Smooth muscle cell (in vitro differentiated cells): Measurements from ENCODE around the gene ARHGAP21. TPM values are rescaled to one million over a fixed set of nuclear protein-coding genes. Genes with fewer than 3 reads are reported as not detected.

Source experiments
- DNase-seq: peaks from one replicate; lab custom pipeline; 2025; ENCODE audit not compliant: unreplicated experiment; lab: John Stamatoyannopoulos, UW
- H2AFZ ChIP-seq: fragments of 200-600 bp; sonication (generic); 2 replicates; pipeline ENCODE4 v1.6.0; 2016; ENCODE audit warnings: antibody characterized with exemption, low read depth, mild to moderate bottlenecking
- H3F3A ChIP-seq: fragments of 200-600 bp; sonication (generic); 2 replicates; pipeline ENCODE4 v1.6.0; 2017; ENCODE audit warnings: antibody characterized with exemption, low read depth
- H3K27ac ChIP-seq: fragments of 200-600 bp; sonication (generic); 2 replicates; pipeline ENCODE4 v1.5.1; 2016; ENCODE audit warnings: low read depth, mild to moderate bottlenecking
- H3K27me3 ChIP-seq: fragments of 200-600 bp; sonication (generic); 2 replicates; pipeline ENCODE4 v1.6.1; 2016; ENCODE audit warnings: low read depth, mild to moderate bottlenecking
- H3K36me3 ChIP-seq: fragments of 200-600 bp; sonication (generic); 2 replicates; pipeline ENCODE4 v1.5.1; 2016; ENCODE audit warnings: low read depth
- H3K4me1 ChIP-seq: fragments of 200-600 bp; sonication (generic); 2 replicates; pipeline ENCODE4 v1.5.1; 2016; ENCODE audit warnings: low read depth
- H3K4me2 ChIP-seq: fragments of 200-600 bp; sonication (generic); 2 replicates; pipeline ENCODE4 v1.6.0; 2016; ENCODE audit warnings: mild to moderate bottlenecking
- H3K4me3 ChIP-seq: fragments of 200-600 bp; sonication (generic); 2 replicates; pipeline ENCODE4 v1.5.1; 2016; ENCODE audit warnings: mild to moderate bottlenecking
- H3K79me2 ChIP-seq: fragments of 200-600 bp; sonication (generic); 2 replicates; pipeline ENCODE4 v1.6.0; 2016; ENCODE audit warnings: low read depth, mild to moderate bottlenecking
- H3K9ac ChIP-seq: fragments of 200-600 bp; sonication (generic); 2 replicates; pipeline ENCODE4 v1.6.0; 2016; ENCODE audit warnings: low read depth
- H3K9me3 ChIP-seq: fragments of 200-600 bp; sonication (generic); replicated peaks from 2 replicates; pipeline ENCODE4 v1.5.1; 2016; ENCODE audit warnings: low read depth
- H4K20me1 ChIP-seq: fragments of 200-600 bp; sonication (generic); 2 replicates; pipeline ENCODE4 v1.6.0; 2016; ENCODE audit warnings: low read depth
- WGBS: methylation state at CpG from one replicate; pipeline ENCODE4 v1.1.7; 2016; ENCODE audit warnings: low lambda C conversion rate; 5-methylcytosine and 5-hydroxymethylcytosine counted together
- polyA plus RNA-seq: library from polyadenylated mRNA; unstranded; fragments of >200 nt; fragmentation: Nextera tagmentation; extraction: Ambion mirVana; gene quantifications from 2 replicates; pipeline ENCODE4 v1.2.1, GENCODE V29; 2016
- total RNA-seq: library from RNA; depleted of rRNA; stranded (reverse); fragments of >200 nt; gene quantifications from 2 replicates; pipeline ENCODE4 v1.2.3, GENCODE V29; 2014
- TF ChIP-seq, protein P1 (sequence below): fragments of 200-600 bp; sonication (generic); IDR thresholded peaks from 2 replicates; pipeline ENCODE4 v1.5.1; 2017; ENCODE audit warnings: borderline replicate concordance, mild to moderate bottlenecking, antibody characterized with exemption; ENCODE audit not compliant: insufficient read depth, poor library complexity, severe bottlenecking

ARHGAP21 gene
- total and polyA plus RNA-seq, 2 experiments from 2014 or later: 8.9 to 59.1 TPM

DNA sequence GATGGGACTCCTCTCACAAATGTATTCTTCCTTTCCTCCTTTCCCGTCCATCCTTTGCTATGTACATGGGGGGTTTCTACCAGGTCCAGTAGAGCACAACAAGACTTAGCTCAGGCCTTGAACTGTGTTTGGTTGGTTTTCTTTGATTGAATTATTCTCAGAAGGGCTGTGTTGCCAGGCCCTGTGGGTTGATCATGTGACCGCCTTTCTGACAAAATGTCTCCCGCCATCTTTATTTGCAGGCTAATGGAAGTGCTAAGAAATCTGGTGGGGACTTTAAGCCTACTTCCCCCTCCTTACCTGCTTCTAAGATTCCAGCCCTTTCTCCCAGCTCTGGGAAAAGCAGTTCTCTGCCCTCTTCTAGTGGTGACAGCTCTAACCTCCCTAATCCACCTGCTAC is 178.1 kb downstream of the ARHGAP21 start:
- Histone ChIP-seq H3F3A (peaks cover 21% of the 10 kb centered on the region), H3K9ac (no peak overlapping the region), H3K27ac (no peak overlapping the region), H4K20me1 (peaks cover 11% of the 10 kb centered on the region), H3K4me1 (no peaks in the 10 kb centered on the region), H3K27me3 (no peaks in the 10 kb centered on the region), H3K4me3 (no peak overlapping the region), H3K4me2 (no peak overlapping the region), H3K9me3 (no peaks in the 10 kb centered on the region), H3K79me2 (no peaks in the 10 kb centered on the region), H2AFZ (no peak overlapping the region), H3K36me3 (peaks cover 14% of the 10 kb centered on the region)
- DNase-seq: no peak
- TF ChIP-seq, protein P1, sequence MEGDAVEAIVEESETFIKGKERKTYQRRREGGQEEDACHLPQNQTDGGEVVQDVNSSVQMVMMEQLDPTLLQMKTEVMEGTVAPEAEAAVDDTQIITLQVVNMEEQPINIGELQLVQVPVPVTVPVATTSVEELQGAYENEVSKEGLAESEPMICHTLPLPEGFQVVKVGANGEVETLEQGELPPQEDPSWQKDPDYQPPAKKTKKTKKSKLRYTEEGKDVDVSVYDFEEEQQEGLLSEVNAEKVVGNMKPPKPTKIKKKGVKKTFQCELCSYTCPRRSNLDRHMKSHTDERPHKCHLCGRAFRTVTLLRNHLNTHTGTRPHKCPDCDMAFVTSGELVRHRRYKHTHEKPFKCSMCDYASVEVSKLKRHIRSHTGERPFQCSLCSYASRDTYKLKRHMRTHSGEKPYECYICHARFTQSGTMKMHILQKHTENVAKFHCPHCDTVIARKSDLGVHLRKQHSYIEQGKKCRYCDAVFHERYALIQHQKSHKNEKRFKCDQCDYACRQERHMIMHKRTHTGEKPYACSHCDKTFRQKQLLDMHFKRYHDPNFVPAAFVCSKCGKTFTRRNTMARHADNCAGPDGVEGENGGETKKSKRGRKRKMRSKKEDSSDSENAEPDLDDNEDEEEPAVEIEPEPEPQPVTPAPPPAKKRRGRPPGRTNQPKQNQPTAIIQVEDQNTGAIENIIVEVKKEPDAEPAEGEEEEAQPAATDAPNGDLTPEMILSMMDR: no peak
- 97% methylated on average over 3 of the region's 3 CpGs for WGBS

- peaks cover 21% of the 10 kb centered on the region for H3F3A ChIP-seq
- 94% methylated on average over 10 of the region's 10 CpGs for WGBS
- peaks cover 15% of the 10 kb centered on the region for H4K20me1 ChIP-seq
- DNase-seq: no peak
- H3K27ac ChIP-seq: no peak overlapping the region
- H3K4me3 ChIP-seq: no peak overlapping the region
- H3K36me3 ChIP-seq: peaks cover 18% of the 10 kb centered on the region
- H3K9ac ChIP-seq: no peak overlapping the region
- H3K9me3 ChIP-seq: no peaks in the 10 kb centered on the region
- H3K4me1 ChIP-seq: no peaks in the 10 kb centered on the region
- TF ChIP-seq, protein P1: no peak
- no peaks in the 10 kb centered on the region for H3K27me3 ChIP-seq
- H3K4me2 ChIP-seq: no peak overlapping the region
- no peaks in the 10 kb centered on the region for H3K79me2 ChIP-seq
- no peak overlapping the region for H2AFZ ChIP-seq
Observed at GRCh38 chr10:24544776-24545175, 178.9 kb downstream of the ARHGAP21 start.

DNA sequence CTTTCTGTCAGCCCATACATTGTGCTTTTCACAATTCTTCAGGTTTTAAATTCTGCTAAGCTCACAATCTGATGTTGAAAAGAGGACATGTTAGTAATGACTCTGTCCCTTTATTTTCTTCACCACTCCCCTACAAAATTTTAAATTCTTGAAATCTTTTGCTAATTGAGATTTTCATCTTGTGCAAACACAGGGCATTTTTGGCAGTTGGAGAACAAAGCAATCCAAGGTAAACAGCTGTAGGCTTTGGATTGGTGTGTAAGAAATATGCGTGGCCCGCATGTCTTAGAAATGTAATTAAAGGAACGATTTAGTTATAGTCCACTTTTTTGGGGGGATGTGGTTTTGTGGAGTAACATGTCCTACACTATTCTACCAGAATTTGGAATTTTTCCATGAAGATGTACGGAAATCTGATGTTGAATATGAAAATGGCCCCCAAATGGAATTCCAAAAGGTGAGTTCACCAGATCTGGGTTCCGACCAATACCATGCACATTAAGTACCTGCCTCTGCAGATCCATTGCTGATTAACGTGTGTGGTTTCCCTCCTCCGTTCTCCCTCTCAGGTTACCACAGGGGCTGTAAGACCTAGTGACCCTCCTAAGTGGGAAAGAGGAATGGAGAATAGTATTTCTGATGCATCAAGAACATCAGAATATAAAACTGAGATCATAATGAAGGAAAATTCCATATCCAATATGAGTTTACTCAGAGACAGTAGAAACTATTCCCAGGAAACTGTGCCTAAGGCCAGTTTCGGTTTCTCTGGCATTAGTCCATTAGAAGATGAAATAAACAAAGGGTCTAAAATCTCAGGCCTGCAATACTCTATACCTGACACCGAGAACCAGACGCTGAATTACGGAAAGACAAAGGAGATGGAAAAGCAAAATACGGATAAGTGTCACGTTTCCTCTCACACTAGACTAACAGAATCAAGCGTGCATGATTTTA is 181.1 kb downstream of the ARHGAP21 start:
- peaks cover 22% of the 10 kb centered on the region for H4K20me1 ChIP-seq
- H3K4me2 ChIP-seq: no peak overlapping the region
- no peak overlapping the region for H2AFZ ChIP-seq
- 97% methylated on average over 14 of the region's 14 CpGs for WGBS
- H3K4me3 ChIP-seq: no peak overlapping the region
- no peak for DNase-seq
- H3K36me3 ChIP-seq: peaks cover 20% of the 10 kb centered on the region
- H3K79me2 ChIP-seq: no peaks in the 10 kb centered on the region
- TF ChIP-seq, protein P1: no peak
- H3F3A ChIP-seq: peaks cover 18% of the 10 kb centered on the region
- H3K9ac ChIP-seq: no peak overlapping the region
- H3K9me3 ChIP-seq: no peaks in the 10 kb centered on the region
- no peaks in the 10 kb centered on the region for H3K4me1 ChIP-seq
- no peak overlapping the region for H3K27ac ChIP-seq
- H3K27me3 ChIP-seq: no peaks in the 10 kb centered on the region

GRCh38 chr10:24541239-24541753 is 182.4 kb downstream of the ARHGAP21 start:
- Histone ChIP-seq H3K4me2 (no peak overlapping the region), H3F3A (peaks cover 5% of the 10 kb centered on the region), H3K27ac (no peak overlapping the region), H4K20me1 (peaks cover 12% of the 10 kb centered on the region), H3K9me3 (no peaks in the 10 kb centered on the region), H3K4me1 (no peaks in the 10 kb centered on the region), H3K4me3 (no peak overlapping the region), H3K9ac (no peak overlapping the region), H2AFZ (no peak overlapping the region), H3K36me3 (peaks cover 19% of the 10 kb centered on the region), H3K79me2 (no peaks in the 10 kb centered on the region), H3K27me3 (no peaks in the 10 kb centered on the region)
- TF ChIP-seq, protein P1: no peak
- DNase-seq: no peak
- 93% methylated on average over 9 of the region's 9 CpGs for WGBS
